Activated naive CD8-positive, alpha-beta T cell treated with anti-CD3 and anti-CD28 coated beads, Interleukin-2, amount 50 U/mL, for 24 hours (primary cell): ENCODE results near the gene FOXO1.
"Not testable (repeated sequence)": the region's sequence is repeated elsewhere in the genome, so short reads cannot be mapped to it uniquely, and the experiment has no call there.

Experiments
- ATAC-seq: fragments of 150-1000 bp; cut with Tn5 transposase; one replicate; pipeline ENCODE4 v1.10.0; 2021
- DNase-seq: peaks from one replicate; pipeline ENCODE4 v3.0.0; 2021
- H3K27ac Mint-ChIP-seq: one replicate; pipeline ENCODE4 v1.8.0; 2021; ENCODE audit warnings: mild to moderate bottlenecking, mixed read lengths
- H3K27me3 Mint-ChIP-seq: one replicate; pipeline ENCODE4 v1.8.0; 2021; ENCODE audit warnings: mixed read lengths
- H3K36me3 Mint-ChIP-seq: one replicate; pipeline ENCODE4 v1.8.0; 2021; ENCODE audit warnings: low read depth, mixed read lengths
- H3K4me1 Mint-ChIP-seq: one replicate; pipeline ENCODE4 v1.8.0; 2021; ENCODE audit warnings: mixed read lengths
- H3K4me3 Mint-ChIP-seq: one replicate; pipeline ENCODE4 v1.8.0; 2021; ENCODE audit warnings: mild to moderate bottlenecking, moderate library complexity, mixed read lengths
- H3K9me3 Mint-ChIP-seq: one replicate; pipeline ENCODE4 v1.8.0; 2021; ENCODE audit warnings: mixed read lengths

The FOXO1 gene

GRCh38 chr13:40666045-40666932 is at the start of gene FOXO1:
TSS of gene FOXO1 (minus strand) at chr13:40666641. CDS start at chr13:40666212, 429 bp downstream.
- no peaks in the 10 kb centered on the region for H3K27me3 Mint-ChIP-seq
- H3K27ac Mint-ChIP-seq: peak within 1 kb of the TSS; percentile 90
- ATAC-seq (peak; percentile 69), DNase-seq (peak; percentile 92)
- peaks cover 15% of the 10 kb centered on the region for H3K36me3 Mint-ChIP-seq
- peaks cover 47% of the 10 kb centered on the region for H3K4me1 Mint-ChIP-seq
- no peaks in the 10 kb centered on the region for H3K9me3 Mint-ChIP-seq
- peak within 1 kb of the TSS; percentile 97 for H3K4me3 Mint-ChIP-seq

GRCh38 chr13:40714433-40714832 is 48.0 kb upstream of the FOXO1 start:
- H3K4me3 Mint-ChIP-seq, ATAC-seq, H3K27me3 Mint-ChIP-seq, H3K4me1 Mint-ChIP-seq, H3K27ac Mint-ChIP-seq, DNase-seq: not testable (repeated sequence)
- Mint-ChIP-seq H3K9me3 (peaks cover 16% of the 10 kb centered on the region), H3K36me3 (peaks cover 27% of the 10 kb centered on the region)

GRCh38 chr13:40706439-40706838 is 40.0 kb upstream of the FOXO1 start:
- no peak overlapping the region for H3K27ac Mint-ChIP-seq
- H3K36me3 Mint-ChIP-seq: peaks cover 10% of the 10 kb centered on the region
- DNase-seq (no peak), ATAC-seq (peak; percentile 46)
- H3K4me1 Mint-ChIP-seq: peaks cover 13% of the 10 kb centered on the region
- H3K9me3 Mint-ChIP-seq: peaks cover 44% of the 10 kb centered on the region
- no peak overlapping the region for H3K4me3 Mint-ChIP-seq
- no peaks in the 10 kb centered on the region for H3K27me3 Mint-ChIP-seq

DNA sequence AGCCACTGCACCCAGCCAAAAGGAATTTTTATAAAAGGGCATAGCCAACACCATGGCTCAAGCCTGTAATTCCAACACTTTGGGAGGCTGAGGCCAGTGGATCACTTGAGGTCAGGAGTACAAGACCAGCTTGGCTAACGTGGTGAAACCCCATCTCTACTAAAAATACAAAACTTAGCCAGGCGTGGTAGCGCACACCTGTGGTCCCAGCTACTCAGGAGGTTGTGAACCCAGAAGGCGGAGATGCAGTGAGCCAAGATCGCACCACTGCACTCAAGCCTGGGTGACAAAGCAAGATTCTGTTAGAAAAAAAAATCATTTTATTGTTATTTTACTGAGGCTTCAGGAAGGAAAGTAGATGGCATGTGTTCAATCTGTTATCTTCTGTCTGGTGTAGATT is 31.3 kb upstream of the FOXO1 start:
- no peaks in the 10 kb centered on the region for H3K9me3 Mint-ChIP-seq
- H3K27ac Mint-ChIP-seq: no peak overlapping the region
- ATAC-seq: no peak
- peaks cover 2% of the 10 kb centered on the region for H3K4me1 Mint-ChIP-seq
- H3K27me3 Mint-ChIP-seq: no peaks in the 10 kb centered on the region
- no peak for DNase-seq
- no peak overlapping the region for H3K4me3 Mint-ChIP-seq
- H3K36me3 Mint-ChIP-seq: no peaks in the 10 kb centered on the region

- Mint-ChIP-seq H3K9me3 (no peaks in the 10 kb centered on the region), H3K36me3 (no peaks in the 10 kb centered on the region), H3K27me3 (no peaks in the 10 kb centered on the region), H3K27ac (no peak overlapping the region), H3K4me3 (no peak overlapping the region), H3K4me1 (no peaks in the 10 kb centered on the region)
- DNase-seq (no peak), ATAC-seq (no peak)
Measured at GRCh38 chr13:40694426-40694825, 28.0 kb upstream of the FOXO1 start.

GRCh38 chr13:40692946-40693345 is 26.5 kb upstream of the FOXO1 start:
- Mint-ChIP-seq H3K4me1 (no peaks in the 10 kb centered on the region), H3K4me3 (no peak overlapping the region), H3K27ac (no peak overlapping the region), H3K36me3 (no peaks in the 10 kb centered on the region), H3K9me3 (no peaks in the 10 kb centered on the region), H3K27me3 (no peaks in the 10 kb centered on the region)
- ATAC-seq (no peak), DNase-seq (no peak)

DNA sequence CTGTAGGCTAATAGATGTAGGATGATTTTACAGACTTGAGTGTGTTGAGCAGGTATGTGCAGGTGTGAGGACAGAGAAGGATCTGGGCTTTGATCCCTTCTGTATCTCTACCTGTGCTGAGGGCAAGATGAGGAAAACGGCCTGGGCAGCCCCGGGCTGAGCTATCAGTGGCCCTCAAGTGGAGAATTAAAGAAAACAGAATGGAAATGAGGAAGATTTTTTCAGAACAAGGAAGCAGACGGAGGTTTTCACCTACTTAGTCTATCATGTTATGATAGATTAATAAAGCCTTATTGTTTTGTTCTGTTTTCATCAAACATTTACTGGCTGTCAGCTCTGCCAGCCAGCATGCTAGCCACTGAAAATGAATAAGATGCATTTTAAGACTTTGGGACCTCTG is 22.3 kb upstream of the FOXO1 start:
- DNase-seq (no peak), ATAC-seq (no peak)
- Mint-ChIP-seq H3K27ac (no peak overlapping the region), H3K27me3 (no peaks in the 10 kb centered on the region), H3K36me3 (no peaks in the 10 kb centered on the region), H3K4me3 (no peak overlapping the region), H3K4me1 (no peaks in the 10 kb centered on the region), H3K9me3 (no peaks in the 10 kb centered on the region)

DNA sequence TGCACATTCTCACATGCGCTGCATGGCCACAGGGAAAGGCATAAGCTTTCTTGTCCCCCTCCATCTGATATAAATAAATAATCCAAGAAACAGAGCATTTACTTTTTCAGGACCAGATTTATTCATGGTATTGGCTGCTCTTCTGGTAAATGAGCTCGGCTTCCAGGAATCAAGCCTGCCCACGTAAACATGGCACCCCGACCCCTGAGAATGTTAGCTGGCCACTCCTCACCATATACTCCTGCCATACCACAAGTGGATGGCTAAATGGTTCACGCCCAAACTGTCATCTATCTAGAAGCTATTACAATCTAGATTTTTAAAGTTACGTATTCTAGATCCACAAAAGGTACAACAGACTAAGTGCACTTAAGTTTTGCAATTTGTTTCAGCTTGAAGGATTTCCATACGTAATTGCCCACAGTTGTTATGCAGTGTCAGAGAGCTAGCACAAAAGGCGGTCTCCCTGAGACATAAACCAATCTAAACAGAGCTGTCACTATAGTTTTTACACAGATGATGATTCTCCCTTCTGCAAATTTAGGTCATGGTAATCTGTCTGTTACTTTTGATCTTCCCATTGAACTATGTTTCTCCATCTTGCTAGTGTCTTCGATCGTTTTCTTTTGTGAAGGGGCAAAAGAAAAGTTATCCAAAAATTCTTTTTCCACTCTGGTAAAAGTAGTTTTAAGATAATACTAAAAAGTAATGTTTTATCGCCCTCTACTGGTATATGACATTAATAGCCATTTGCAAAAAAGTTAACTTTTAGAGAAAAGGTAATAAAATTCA is 16.2 kb upstream of the FOXO1 start:
- no peak for DNase-seq
- ATAC-seq: no peak
- no peaks in the 10 kb centered on the region for H3K9me3 Mint-ChIP-seq
- no peaks in the 10 kb centered on the region for H3K36me3 Mint-ChIP-seq
- no peak overlapping the region for H3K27ac Mint-ChIP-seq
- H3K4me1 Mint-ChIP-seq: peaks cover 16% of the 10 kb centered on the region
- H3K27me3 Mint-ChIP-seq: no peaks in the 10 kb centered on the region
- H3K4me3 Mint-ChIP-seq: no peak overlapping the region

DNA sequence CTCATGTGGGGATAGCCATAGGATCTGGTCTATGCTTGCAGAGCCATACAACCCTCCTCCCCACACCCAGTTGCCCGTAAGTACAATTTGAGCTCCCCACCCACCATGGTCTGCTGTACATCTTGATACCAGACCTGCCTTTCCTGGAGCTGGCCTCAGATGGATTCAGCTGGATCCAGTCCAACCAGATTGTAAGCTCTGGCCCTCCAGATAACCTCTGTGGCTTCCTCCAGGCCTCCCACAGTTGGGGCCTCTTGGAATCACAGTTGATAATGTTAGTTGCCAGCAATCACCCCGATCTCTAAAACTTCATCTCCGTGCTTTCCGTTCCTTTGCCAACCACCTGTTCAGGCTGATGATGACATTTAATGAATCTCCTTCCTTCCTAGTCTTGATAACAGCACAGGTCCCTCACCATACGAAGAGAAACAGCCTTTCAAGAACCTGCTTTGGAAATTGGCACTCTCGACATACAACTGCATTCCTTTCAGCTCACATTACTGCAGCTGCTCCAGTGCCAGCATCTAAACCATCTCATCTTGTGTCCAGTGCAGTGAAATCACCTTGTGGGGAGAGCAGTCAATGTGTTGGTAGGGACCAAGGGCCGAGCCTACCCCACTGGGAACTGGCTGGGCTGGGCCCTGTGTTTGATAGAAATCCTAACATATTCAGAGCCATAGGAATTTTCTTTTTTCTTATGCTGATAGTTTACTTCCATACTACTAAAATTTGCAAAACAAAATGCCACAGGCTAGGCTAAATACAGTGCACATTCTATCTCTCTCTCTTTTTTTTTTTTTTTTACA is 15.1 kb upstream of the FOXO1 start:
- ATAC-seq (no peak), DNase-seq (no peak)
- Mint-ChIP-seq H3K4me1 (peaks cover 16% of the 10 kb centered on the region), H3K27ac (no peak overlapping the region), H3K27me3 (no peaks in the 10 kb centered on the region), H3K9me3 (no peaks in the 10 kb centered on the region), H3K36me3 (no peaks in the 10 kb centered on the region), H3K4me3 (no peak overlapping the region)

GRCh38 chr13:40680659-40681323 is 14.3 kb upstream of the FOXO1 start:
- DNase-seq: no peak
- H3K4me1 Mint-ChIP-seq: peaks cover 18% of the 10 kb centered on the region
- H3K36me3 Mint-ChIP-seq: no peaks in the 10 kb centered on the region
- no peak overlapping the region for H3K27ac Mint-ChIP-seq
- ATAC-seq: no peak
- no peaks in the 10 kb centered on the region for H3K9me3 Mint-ChIP-seq
- H3K27me3 Mint-ChIP-seq: no peaks in the 10 kb centered on the region
- H3K4me3 Mint-ChIP-seq: no peak overlapping the region

DNA sequence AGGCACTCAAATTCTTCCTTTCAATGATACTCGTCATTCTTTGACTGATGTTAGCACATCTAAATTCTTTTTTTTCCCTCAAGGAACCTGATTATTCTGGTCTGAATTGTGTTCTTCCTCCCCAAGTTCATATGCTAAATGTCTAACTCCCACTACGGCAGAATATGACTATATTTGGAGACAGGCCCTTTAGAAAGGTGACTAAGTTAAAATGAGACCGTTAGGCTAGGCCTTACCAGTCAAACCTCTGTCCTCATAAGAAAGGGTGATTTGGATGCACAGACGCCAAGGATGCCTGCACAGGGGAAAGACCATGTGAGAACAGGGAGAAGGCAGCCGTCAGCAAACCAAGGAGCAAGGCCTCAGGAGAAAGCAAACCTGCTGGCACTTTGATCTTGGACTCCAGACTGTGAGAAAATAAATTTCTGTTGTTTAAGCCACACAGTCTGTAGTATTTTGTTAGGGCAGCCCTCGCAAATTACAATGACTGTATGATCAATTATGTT is 13.1 kb upstream of the FOXO1 start:
- Mint-ChIP-seq H3K27me3 (no peaks in the 10 kb centered on the region), H3K27ac (no peak overlapping the region), H3K36me3 (no peaks in the 10 kb centered on the region), H3K9me3 (no peaks in the 10 kb centered on the region), H3K4me3 (no peak overlapping the region), H3K4me1 (peaks cover 20% of the 10 kb centered on the region)
- ATAC-seq (no peak), DNase-seq (no peak)

GRCh38 chr13:40677064-40677463 is 10.6 kb upstream of the FOXO1 start:
- DNase-seq (no peak), ATAC-seq (no peak)
- Mint-ChIP-seq H3K4me1 (peaks cover 27% of the 10 kb centered on the region), H3K9me3 (no peaks in the 10 kb centered on the region), H3K4me3 (no peak overlapping the region), H3K36me3 (no peaks in the 10 kb centered on the region), H3K27ac (no peak overlapping the region), H3K27me3 (no peaks in the 10 kb centered on the region)

DNA sequence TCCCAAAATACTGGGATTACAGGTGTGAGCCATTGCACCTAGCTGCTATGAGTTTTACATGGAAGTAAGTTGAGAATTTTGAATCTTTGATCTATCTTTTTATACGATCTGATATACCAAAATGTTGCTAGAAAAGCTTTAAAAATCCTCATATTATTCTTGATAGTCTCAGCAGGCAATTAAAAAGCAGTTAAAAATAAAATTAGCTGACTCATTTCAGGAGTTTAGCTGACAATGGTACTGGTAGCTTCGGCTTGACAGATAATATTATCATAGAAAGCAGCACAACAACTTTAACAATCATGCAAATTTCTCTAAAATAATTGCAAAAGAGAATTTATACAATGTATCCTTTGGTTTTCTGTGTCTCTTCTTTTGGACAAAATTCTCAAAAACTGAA is 9.6 kb upstream of the FOXO1 start:
- no peak for DNase-seq
- no peaks in the 10 kb centered on the region for H3K27me3 Mint-ChIP-seq

GRCh38 chr13:40673414-40673813 is 7.0 kb upstream of the FOXO1 start:
- Mint-ChIP-seq H3K9me3 (no peaks in the 10 kb centered on the region), H3K27me3 (no peaks in the 10 kb centered on the region), H3K27ac (no peak overlapping the region), H3K4me3 (no peak overlapping the region), H3K4me1 (peaks cover 33% of the 10 kb centered on the region), H3K36me3 (no peaks in the 10 kb centered on the region)
- DNase-seq (no peak), ATAC-seq (no peak)

More for the DNA sequence above, 9.6 kb upstream of the FOXO1 start:
- Mint-ChIP-seq H3K36me3 (no peaks in the 10 kb centered on the region), H3K9me3 (no peaks in the 10 kb centered on the region), H3K27ac (no peak overlapping the region), H3K4me3 (no peak overlapping the region), H3K4me1 (peaks cover 24% of the 10 kb centered on the region)
- ATAC-seq: no peak
